GM19035 (cell line): ENCODE measurements around the gene XPNPEP3.
A peak's percentile ranks its signal among the peaks of the same experiment; 100 is the strongest.
"Not testable (repeated sequence)": the region's sequence is repeated elsewhere in the genome, so short reads cannot be mapped to it uniquely, and the experiment has no call there.

Source experiments
- ATAC-seq: cut with Tn5 transposase; IDR thresholded peaks from one replicate; pipeline ENCODE4 v1.9.1; 2021; ENCODE audit not compliant: unreplicated experiment

XPNPEP3 gene

DNA sequence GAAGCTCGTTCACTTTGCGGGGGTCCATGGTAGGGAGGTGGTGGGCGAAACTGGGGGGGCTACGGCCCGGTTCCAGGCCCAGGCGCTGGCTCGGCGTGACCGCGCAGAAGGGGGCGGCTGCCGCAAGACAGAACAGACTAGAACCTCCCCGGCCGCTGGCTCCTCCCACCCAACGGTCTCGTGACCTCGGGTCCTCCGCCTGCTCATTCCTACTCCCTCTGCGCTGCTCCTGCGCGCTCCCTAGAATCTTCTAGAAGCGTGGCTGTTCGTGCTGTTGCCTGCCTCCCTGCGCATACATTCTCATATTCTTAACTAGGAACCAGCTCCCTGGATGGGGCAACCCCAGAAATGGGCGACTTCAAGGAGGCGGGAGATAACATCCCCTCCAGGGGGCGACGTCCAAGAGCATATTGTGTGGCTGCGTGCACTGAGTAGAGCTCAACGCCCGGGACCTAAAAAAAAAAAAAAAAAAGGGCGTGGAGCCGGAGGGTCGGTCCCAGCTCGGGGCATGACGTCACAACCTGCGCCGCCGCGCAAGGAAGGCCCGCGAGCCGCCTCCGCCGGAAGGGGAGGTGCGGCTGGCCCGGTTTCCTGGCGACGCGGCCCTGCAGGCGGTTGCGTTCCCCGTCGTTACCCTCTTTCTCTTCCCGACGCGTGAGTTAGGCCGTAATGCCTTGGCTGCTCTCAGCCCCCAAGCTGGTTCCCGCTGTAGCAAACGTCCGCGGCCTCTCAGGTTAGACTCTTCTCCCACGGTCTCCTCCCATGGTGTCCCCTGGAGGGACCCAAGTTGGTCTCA, at the start of gene XPNPEP3, which contains the start of gene ST13:
Gene XPNPEP3 (plus strand): TSS at position 636 of the 796 bp plus-strand sequence. CDS start 34 bp downstream, at position 670.
Gene ST13 (minus strand): TSS at position 127 of the 796 bp plus-strand sequence. CDS start 99 bp downstream, at position 28.
- peak; percentile 85 for ATAC-seq

DNA sequence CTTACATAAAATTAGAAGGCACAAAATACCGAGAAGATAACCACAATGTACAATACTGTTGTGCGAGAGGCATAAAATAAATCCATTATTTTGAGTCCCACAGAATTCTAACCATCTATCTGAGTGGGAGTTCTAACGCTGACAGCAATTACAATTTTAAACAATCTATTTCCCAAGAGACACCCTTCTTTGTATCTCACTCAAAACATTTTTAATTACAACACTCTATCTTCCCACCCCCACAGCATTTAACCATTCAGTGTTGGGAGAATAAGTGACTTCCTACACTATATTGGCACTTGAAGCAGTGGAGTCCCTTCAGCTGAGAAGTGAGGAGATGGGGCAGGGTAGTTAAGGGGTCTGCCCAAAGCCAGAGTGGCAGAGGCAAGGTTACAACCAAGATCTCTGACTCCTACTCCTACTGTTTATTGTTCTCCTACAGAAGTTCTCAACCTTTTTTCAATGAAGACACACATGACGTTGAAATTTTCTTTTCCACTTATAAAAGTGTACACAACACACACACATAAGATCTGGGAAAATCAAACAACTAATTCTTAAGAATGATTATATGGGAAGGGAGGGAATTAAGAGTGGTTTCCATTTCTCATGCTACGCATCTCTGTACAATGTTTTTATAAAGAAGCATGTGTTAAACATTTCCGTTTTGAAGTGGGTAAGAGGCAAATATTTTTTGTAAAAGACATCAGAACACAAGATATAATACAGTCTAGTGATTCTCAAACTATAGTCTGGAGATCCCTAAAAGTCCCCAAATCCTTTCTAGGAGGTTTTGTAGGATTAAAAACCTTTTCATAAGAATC, 48.7 kb upstream of the XPNPEP3 start:
- ATAC-seq, result no peak

DNA sequence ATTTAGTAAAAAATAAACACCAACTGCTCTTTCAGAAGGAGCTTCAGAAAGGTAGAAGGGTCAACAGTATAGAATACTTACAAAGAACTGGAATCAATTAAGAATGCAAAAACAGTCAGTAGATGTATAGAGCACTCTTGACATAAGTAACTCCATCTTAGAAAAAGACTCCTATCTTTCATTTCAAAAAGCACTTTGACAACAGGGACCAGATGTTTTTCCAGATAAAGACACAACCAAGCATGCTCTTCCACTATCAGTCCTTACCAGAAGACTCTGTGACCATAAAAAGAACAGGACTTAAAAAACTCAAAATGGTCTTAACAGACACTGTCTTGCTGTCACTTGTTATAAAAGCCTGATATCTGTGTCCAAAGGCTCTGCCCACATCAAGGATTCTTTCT, 43.0 kb upstream of the XPNPEP3 start:
- ATAC-seq, result no peak

DNA sequence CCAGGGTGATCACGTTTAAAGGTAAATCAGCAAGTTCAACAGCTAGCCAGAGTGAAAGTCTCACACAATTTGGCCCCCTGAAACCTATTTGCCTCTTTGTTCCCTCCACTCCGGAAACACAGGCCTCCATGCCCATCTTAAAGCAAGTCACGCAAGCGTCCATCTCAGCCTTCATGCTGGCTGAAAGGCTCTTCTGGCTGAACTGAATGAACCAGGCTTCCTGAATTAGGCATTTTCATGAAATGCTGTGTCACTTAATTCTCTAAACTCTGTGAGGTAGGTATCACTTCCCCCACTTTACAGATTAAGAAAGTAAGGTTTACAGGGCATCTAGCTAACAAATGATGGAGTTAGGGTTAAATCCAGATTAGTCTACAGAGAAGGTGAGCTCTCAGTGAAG, 39.2 kb upstream of the XPNPEP3 start:
- ATAC-seq, result no peak

DNA sequence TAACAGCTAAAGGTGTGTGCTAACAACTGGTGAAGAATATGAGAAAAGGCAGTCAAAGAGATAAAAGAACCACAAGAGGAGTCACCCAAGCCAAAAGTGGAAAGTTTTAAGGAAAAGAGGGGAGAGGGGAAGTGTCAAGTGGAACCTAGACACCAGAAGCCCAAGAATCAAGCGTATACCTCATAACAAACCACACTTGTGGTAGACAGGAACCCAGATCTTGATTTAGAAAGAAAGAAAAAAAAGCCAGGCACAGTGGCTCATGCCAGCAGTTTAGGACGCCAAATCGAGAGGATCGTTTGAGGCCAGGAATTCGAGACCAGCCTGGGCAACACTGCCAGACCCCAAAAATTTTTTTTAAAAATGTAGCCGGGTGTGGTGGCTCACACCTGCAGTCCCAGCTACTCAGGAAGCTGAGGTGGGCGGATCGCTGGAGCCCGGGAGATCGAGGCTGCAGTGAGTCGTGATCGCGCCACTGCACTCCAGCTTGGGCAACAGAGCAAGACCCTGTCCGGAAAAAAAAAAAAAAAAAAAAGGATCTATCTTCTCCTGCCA, 38.7 kb upstream of the XPNPEP3 start:
- ATAC-seq, result no peak

DNA sequence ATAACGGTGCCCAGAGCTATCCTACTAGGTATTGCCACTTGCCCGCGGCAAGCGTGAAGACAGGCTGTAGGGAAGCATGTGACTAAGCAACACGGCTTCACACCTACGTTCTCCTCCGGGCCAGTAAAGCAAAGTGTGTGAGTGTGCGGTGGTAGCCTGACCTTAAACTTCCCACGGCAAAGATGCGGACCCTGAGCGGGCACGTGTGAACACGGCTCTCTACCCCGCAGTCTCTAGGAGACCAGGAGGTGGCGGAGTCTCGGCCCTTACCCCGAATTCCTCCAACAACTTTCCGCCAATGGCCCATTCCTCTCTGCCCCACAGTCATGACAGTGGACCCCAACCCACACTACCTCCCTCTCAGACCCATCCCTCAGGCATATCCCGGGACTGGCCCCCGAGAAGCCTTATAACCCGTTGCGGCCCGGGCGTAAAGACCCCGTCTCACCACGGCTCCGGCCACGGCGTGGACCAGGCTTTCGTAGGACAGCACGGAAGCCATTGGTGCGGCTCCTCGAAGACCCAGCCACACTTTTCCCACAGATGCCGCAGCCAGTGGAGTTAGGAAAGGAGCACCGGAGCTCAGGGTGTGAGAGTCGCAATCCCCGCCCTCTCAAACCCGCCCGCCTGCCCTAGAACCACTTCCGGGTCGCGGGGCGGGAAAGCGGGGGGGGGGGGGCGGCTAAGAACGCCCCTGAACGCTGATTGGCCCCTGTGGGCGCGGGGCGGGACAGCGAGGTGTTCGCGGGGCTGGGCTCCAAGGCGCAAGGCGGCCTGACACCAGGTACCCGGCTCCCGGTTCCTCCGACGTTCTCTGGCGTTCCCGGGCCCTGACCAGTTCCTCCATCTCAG, 38.0 kb upstream of the XPNPEP3 start, which contains the start of gene SLC25A17:
Gene SLC25A17 (minus strand): TSS at position 600 of the 852 bp plus-strand sequence. CDS start 98 bp downstream, at position 502.
- peak; percentile 76 for ATAC-seq

DNA sequence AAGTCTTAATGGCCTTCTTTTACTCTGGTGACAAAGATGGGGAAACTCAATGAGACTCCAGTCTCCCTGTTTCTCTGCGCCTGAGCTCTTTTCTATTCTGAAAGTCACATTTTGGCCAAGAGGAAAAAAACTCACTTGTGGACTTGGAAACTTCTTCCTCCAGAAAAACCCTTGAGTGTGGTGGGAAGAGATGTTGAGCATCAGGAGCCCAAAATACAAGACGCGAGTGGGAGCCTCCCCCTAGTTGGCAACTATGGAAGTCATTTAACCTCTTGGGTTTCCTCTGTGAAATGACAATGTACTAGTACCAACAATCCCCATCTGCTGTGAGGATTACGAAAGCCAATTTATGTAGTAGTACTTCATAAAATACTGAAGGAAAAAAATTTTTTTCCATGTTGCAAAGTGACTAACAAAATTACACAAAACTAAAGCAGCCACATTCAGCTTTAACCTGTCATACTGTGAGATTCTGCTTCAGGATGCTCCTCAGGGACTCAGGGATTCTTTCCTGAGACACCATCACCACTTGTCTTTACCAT, 37.3 kb upstream of the XPNPEP3 start:
- no peak for ATAC-seq

DNA sequence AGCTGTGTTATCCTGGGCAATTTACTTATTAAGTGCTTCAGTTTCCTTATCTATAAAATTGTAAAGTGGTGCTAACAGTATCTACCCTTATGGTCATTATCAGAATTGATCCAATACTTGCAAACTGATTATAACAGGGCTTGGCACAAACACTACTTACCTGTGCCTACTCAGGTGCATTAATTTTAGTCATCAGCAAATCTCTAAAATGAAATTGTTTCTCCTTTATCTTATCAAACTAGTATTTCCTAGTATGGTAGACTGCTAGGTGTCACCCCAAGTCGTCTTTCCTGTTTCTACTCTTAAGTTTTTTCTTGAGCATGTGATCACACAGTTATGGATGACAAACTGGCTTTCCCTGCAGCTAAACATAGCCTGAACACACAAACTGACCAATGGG, 33.5 kb upstream of the XPNPEP3 start:
- ATAC-seq, result no peak

DNA sequence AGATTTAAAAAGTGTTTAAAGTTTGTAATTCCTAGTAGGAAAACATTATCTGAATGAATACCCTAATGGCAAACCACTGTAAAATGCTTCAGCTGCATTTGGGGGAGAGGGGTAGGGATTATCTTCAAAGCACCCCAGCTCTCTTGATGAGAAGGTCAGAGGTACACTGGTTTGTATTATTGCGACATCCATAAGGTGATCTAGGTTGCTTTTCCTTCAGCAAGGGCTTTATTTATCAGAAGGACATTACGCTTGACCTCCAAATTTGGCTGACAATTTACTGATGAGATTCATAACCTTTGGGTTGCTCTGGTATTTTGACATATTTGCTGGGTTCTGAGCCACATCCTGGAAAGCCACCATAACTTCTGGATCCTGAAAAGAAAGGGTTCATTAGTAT, 30.7 kb upstream of the XPNPEP3 start:
- ATAC-seq, result not testable (repeated sequence)

DNA sequence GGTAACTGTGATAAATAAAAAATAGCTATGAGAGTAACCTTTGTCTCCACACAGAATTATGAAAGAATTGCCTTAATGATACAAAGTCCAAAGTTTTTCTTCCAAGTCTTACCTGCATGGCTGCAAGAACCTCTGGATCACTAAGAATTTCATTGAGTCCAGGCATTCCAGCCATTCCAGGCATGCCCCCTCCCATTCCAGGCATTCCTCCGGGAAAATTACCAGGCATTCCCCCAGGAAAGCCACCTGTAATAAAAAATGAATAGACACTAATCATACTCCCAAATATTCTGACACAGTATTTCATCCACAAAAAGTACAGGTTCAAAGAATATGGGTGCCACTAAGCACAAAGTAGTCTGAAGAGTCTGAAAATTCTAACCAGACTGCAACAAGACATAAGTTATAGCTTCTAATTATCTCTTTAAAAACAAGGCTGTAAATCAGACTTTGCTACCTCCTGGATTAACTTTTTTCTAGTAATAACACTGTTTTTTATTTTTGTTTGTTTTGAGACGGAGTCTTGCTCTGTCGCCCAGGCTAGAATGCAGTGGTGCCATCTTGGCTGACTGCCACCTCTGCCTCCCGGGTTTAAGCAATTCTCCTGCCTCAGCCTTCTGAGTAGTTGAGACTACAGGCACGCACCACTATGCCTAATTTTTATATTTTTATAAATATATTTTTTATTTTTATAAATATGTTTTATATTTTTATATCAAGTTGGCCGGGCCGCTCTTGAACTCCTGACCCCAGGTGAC, 29.8 kb upstream of the XPNPEP3 start:
- no peak for ATAC-seq

DNA sequence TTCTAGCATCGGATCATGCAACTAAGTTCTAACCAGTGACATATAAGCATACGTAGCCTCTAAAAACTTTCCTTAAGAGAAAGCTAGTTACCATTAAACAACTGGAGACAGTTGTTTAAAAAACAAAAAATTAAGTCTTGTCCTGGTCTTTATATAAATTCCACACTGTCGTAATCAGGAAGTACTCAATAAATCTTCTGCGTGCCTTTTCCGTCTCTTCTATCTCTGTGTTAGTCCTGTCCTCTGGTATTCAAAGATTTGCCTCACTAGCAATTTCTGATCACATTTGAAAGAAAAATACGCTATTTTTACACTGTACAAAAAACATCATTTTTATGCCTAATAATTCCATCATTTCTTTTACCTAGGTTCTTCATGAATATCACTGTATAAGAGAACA, 27.8 kb upstream of the XPNPEP3 start:
- no peak for ATAC-seq

DNA sequence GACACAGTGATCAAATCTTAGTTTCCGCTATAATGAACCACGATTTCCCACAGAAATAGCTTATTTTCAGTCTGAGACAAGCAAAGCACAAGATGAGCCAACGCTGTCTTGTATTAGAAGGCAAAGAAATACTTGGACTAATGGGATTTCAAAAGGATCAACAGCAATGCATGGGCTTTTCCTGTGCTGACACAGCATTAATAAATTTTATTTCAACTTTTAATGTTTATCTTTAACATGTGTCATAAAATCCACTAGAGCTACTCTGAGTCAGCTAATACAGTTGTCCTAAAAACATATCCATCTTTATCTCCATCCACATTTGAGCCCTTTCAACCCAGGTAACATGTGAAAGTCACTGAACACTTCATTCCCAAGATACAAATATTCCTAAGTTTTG, 22.3 kb upstream of the XPNPEP3 start:
- ATAC-seq, result no peak

DNA sequence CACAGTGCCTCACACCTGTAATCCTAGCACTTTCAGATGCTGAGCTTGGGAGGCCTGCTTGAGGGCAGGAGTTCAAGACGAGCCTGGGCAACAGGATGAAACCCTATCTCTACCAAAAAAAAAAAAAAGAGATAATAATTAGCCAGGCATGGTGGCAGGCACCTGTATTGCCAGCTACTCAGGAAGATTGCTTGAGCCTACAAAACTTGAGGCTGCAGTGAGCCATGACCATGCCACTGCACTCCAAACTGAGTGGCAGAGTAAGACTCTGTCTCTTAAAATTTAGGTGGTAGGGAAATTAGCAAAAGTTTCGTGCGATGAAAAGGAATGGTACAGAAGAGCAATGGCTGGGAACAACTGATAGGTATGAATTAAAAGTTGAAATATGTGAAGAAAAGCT, 18.5 kb upstream of the XPNPEP3 start:
- ATAC-seq, result no peak

DNA sequence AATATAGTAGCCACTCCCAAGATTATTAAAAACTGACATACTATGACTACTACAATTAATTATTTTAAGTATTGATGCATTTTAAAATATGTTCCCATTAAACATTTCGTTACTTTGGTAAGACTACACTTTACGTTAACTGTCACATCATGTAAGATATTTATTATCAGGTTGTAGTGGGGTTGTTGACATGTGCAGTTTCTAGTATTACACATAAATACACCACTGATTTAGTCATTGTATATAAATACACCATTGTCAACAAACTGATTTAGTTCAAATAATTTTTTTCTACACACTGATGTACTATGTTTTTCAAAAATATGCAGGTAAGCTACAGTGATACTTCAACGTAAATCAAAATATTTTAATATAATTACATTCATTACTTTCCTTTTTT, 12.0 kb upstream of the XPNPEP3 start:
- ATAC-seq, result no peak

DNA sequence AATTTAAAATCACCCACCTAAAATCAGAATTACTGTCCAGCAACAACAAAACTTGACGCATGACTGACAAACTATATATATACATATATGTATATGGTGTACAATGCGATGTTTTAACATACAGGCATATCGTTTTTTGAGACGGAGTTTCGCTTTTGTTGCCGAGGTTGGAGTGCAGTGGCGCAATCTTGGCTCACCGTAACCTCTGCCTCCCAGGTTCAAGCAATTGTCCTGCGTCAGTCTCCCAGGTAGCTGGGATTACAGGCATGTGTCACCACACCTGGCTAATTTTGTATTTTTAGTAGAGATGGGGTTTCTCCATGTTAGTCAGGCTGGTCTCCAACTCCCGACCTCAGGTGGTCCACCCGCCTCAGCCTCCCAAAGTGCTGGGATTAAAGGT, 11.1 kb upstream of the XPNPEP3 start:
- ATAC-seq, result not testable (repeated sequence)

DNA sequence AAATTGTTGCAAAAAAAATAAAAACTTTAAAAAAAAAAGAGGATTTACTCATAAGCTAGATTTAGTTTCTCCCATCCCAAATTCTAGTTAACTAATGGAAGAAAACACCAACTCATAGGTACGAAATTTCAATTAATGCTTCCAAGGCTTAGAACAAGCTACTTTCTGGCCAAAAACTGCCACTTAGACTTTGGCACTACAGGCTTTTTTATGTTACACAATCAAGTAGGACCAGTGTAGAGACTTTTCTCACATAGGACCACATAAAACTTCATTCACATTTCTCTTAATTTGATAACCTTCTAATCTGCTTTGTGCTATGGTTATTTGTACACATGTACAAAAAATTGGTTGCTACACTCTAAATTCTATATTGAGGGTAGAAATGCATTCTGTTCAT, 3.6 kb upstream of the XPNPEP3 start:
- no peak for ATAC-seq

DNA sequence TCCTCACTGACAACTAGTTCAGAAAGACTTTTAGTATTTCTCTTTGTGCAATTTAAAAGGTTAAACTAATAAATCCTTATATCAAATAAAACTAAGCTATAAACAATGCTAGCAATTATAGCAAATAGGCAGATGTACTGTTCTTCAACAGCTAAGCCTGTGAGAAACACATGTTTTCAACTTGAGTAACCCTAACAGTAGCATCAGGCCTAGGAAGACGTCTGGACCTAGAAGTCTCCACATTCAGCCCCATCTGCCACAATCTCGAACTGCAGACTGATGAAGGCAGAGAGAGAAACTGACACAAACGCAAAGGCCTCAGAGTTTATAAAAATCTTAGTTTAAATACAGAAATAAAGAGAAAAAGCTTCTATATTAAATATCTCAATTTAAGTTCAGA, 3.0 kb upstream of the XPNPEP3 start:
- no peak for ATAC-seq

DNA sequence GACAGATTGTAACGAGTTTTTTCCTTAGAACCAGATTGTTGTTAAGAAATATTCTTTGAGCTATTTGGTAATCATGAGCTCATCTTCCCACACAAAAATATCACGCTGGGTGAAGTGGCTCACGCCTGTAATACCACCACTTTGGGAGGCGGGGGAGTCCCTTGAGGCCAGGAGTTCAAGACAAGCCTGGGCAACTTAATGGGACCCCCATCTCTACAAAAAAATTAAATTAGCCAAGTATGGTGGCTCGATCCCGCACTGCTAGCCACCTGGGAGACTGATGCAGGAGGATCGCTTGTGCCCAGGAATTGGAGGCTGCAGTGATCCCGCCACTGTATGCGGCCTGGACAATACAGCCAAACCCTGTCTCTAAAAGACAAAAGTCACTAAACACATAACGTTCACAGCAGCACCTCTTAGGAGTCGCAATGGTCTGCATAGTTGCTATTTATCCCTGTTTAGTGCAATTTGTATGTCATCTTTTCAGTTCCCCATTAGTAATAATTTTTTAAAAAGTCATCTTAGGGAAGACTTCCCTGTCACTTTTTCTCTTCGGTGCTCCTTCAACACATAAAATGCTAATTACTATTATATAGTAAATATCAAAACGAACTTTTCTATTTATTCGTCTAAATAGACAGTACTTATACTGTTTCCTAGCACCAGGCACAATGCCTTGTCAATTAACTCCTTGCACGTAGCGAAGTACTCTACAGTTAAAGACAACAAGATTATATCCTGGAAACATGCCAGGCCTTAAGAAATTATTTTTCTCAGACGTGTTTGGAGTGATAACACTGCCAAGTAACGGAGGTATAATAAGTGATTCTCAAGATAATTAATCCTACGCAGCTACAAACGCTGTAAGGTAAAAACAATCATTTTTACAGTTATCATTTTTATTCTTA, 1.6 kb upstream of the XPNPEP3 start:
- no peak for ATAC-seq
